B cell (primary cell): ENCODE data around the gene CPLANE2. TPM values are rescaled to one million over a fixed set of nuclear protein-coding genes. Genes with fewer than 3 reads are reported as not detected.

ENCODE experiments used
- ATAC-seq: fragments of 200-7000 bp; cut with Tn5 transposase; one replicate; pipeline ENCODE4 v1.10.0; 2021; ENCODE audit warnings: low read depth, mild to moderate bottlenecking, moderate number of reproducible peaks, moderate library complexity
- CTCF ChIA-PET: fragments of 350-600 bp; sonication (Branson Sonifier 250); formaldehyde crosslinking; loops from one replicate; lab custom pipeline; 2021; ENCODE audit warnings: antibody characterized with exemption, inconsistent platforms; lab: Charles Lee
- POLR2A ChIA-PET: fragments of 350-600 bp; sonication (Branson Sonifier 250); formaldehyde crosslinking; loops from one replicate; lab custom pipeline; 2021; ENCODE audit warnings: antibody characterized with exemption; lab: Charles Lee
- DNase-seq: peaks from one replicate; pipeline ENCODE4 v3.0.0; 2013
- H2AFZ ChIP-seq: 2 replicates; pipeline ENCODE4 v1.6.1; 2012; ENCODE audit warnings: mild to moderate bottlenecking, low read depth, low read length; ENCODE audit not compliant: insufficient read depth, poor library complexity, severe bottlenecking
- H3K27ac ChIP-seq, 2 donors: 1 replicate in 1 of 2; 2 replicates in 1 of 2; pipeline ENCODE4 v1.5.1; 2012 to 2013; ENCODE audit warnings: low read length in 2 of 2, mild to moderate bottlenecking in 2 of 2, moderate library complexity in 1 of 2
- H3K27me3 ChIP-seq, 4 experiments: fragments of 200-600 bp in 1 of 4; sonication (generic) in 1 of 4; replicated peaks in 1 of 4; 1 replicate in 2 of 4; 2 replicates in 2 of 4; pipeline versions ENCODE4 v1.6.1 to v1.7.0; 2013 to 2016; ENCODE audit warnings: low read length in 3 of 4, mild to moderate bottlenecking in 2 of 4, mixed read lengths in 1 of 4, moderate library complexity in 1 of 4; ENCODE audit not compliant: insufficient read depth in 4 of 4, control insufficient read depth in 3 of 4; ENCODE audit errors: control extremely low read depth in 1 of 4
- H3K36me3 ChIP-seq, 2 experiments: replicated peaks in 1 of 2; 1 replicate in 1 of 2; 2 replicates in 1 of 2; pipeline versions ENCODE4 v1.6.1 to v1.7.1; 2013; ENCODE audit warnings: low read length in 1 of 2; ENCODE audit not compliant: insufficient read depth in 2 of 2, control insufficient read depth in 1 of 2; ENCODE audit errors: control extremely low read depth in 1 of 2, extremely low read depth in 1 of 2
- H3K4me1 ChIP-seq, 2 donors: fragments of 200-600 bp in 1 of 2; sonication (generic) in 1 of 2; 1 replicate in 1 of 2; 2 replicates in 1 of 2; pipeline versions ENCODE4 v1.5.1 to v1.6.1; 2013 to 2017; ENCODE audit warnings: low read length in 2 of 2; ENCODE audit not compliant: control insufficient read depth in 2 of 2, insufficient read depth in 2 of 2
- H3K4me2 ChIP-seq: replicated peaks from 2 replicates; pipeline ENCODE3; 2012; ENCODE audit warnings: mild to moderate bottlenecking, low read depth, low read length; ENCODE audit not compliant: poor library complexity, severe bottlenecking
- H3K4me3 ChIP-seq, 5 experiments: fragments of 200-600 bp in 1 of 5; sonication (generic) in 1 of 5; 1 replicate in 3 of 5; 2 replicates in 2 of 5; pipeline versions ENCODE4 v1.5.1 to v1.7.0; 2011 to 2016; ENCODE audit warnings: low read length in 4 of 5, mild to moderate bottlenecking in 4 of 5, low read depth in 2 of 5, control low read depth in 1 of 5, moderate library complexity in 1 of 5; ENCODE audit not compliant: insufficient read depth in 1 of 5; ENCODE audit errors: control extremely low read depth in 1 of 5, extremely low read depth in 1 of 5
- H3K79me2 ChIP-seq: fragments of 200-600 bp; sonication (generic); one replicate; pipeline ENCODE4 v1.6.0; 2016; ENCODE audit warnings: low read length; ENCODE audit not compliant: control insufficient read depth, insufficient read depth
- H3K9ac ChIP-seq: fragments of 200-600 bp; sonication (generic); 2 replicates; pipeline ENCODE4 v1.6.1; 2017; ENCODE audit warnings: mild to moderate bottlenecking, low read length, moderate library complexity
- H3K9me3 ChIP-seq, 3 donors: one replicate each; pipeline versions ENCODE4 v1.6.1 to v1.7.1; 2013; ENCODE audit warnings: low read length in 2 of 3; ENCODE audit not compliant: control insufficient read depth in 2 of 3, insufficient read depth in 1 of 3; ENCODE audit errors: control extremely low read depth in 1 of 3
- H4K20me1 ChIP-seq: 2 replicates; pipeline ENCODE4 v1.6.0; 2012; ENCODE audit warnings: mild to moderate bottlenecking, low read length; ENCODE audit not compliant: insufficient read depth, control insufficient read depth, poor library complexity, severe bottlenecking
- H3K27ac Mint-ChIP-seq: one replicate; pipeline ENCODE4 v1.8.0; 2021; ENCODE audit warnings: mixed read lengths
- H3K27me3 Mint-ChIP-seq: one replicate; pipeline ENCODE4 v1.8.0; 2021; ENCODE audit warnings: mixed read lengths
- H3K4me1 Mint-ChIP-seq: one replicate; pipeline ENCODE4 v1.8.0; 2021; ENCODE audit warnings: mixed read lengths
- H3K4me3 Mint-ChIP-seq: one replicate; pipeline ENCODE4 v1.8.0; 2021; ENCODE audit warnings: mixed read lengths
- H3K9me3 Mint-ChIP-seq: one replicate; pipeline ENCODE4 v1.8.0; 2022; ENCODE audit warnings: mixed read lengths; ENCODE audit not compliant: insufficient read depth
- CTCF ChIP-seq: fragments of 200-600 bp; IDR thresholded peaks from one replicate; pipeline ENCODE4 v1.8.0; 2022; ENCODE audit warnings: antibody characterized with exemption, mild to moderate bottlenecking
- EZH2 ChIP-seq: IDR thresholded peaks from 2 replicates; pipeline ENCODE4 v1.6.1; 2012; ENCODE audit warnings: borderline replicate concordance, low read depth, mild to moderate bottlenecking, moderate library complexity, low read length; ENCODE audit not compliant: insufficient read depth, poor library complexity, severe bottlenecking
- WGBS: methylation state at CpG from one replicate; pipeline ENCODE4 v1.1.5; 2013; ENCODE audit warnings: missing lambda C conversion rate; ENCODE audit not compliant: insufficient coverage; 5-methylcytosine and 5-hydroxymethylcytosine counted together
- intact Hi-C: fragments of 100-400 bp; cut with micrococcal nuclease; formaldehyde crosslinking; loops from one replicate; pipeline ENCODE4 v1.10.0; 2022
- polyA plus RNA-seq: library from polyadenylated mRNA; depleted of rRNA; stranded (reverse); fragments of >200 nt; gene quantifications from 2 replicates; pipeline ENCODE4 v1.2.3, GENCODE V29; 2012
- total RNA-seq, 2 donors: library from RNA; stranded (reverse); fragments of 120-200 nt in 1 of 2; gene quantifications; 1 replicate in 1 of 2; 2 replicates in 1 of 2; pipeline versions ENCODE4 v1.2.3 to v1.2.4, GENCODE V29; 2013 to 2022

The CPLANE2 gene
- total and polyA plus RNA-seq, 2 donors (not counting 1 experiment from before 2014, with no cell fraction given): 5.7 to 11.1 TPM

- H3K9ac ChIP-seq: no peak overlapping the region
- no peak overlapping the region for H3K4me2 ChIP-seq
- H3K36me3 ChIP-seq: no peaks in the 10 kb centered on the region
- intact Hi-C loops: no loop called here
- Mint-ChIP-seq H3K27me3 (peaks cover 17% of the 10 kb centered on the region), H3K9me3 (no peaks in the 10 kb centered on the region), H3K4me3 (no peak overlapping the region), H3K4me1 (peaks cover 2% of the 10 kb centered on the region), H3K27ac (no peak overlapping the region)
- ChIA-PET CTCF (interaction anchor here (12.1 kb wide), 1 partner anchor 104 kb away, joined by 237 read pairs; no protein-coding TSS in a partner anchor), POLR2A (no interaction called here)
- 81% methylated on average over 19 of the region's 19 CpGs for WGBS
- no peak overlapping the region for H3K4me3 ChIP-seq
- peaks cover 0 to 16% (median 3%) of the 10 kb centered on the region in 4 experiments for H3K27me3 ChIP-seq
- H3K27ac ChIP-seq: no peak overlapping the region
- no peaks in the 10 kb centered on the region for H3K9me3 ChIP-seq
- DNase-seq (no peak), ATAC-seq (no peak)
- no peak overlapping the region for H2AFZ ChIP-seq
- no peaks in the 10 kb centered on the region for H3K79me2 ChIP-seq
- peaks cover 5 to 7% of the 10 kb centered on the region in 2 donors for H3K4me1 ChIP-seq
- TF ChIP-seq EZH2: no peak
- no peak for TF ChIP-seq CTCF
- H4K20me1 ChIP-seq: no peaks in the 10 kb centered on the region
These were observed 53.0 kb downstream of the CPLANE2 start for GRCh38 chr1:16183765-16184556.

- POLR2A ChIA-PET: no interaction called here
- Mint-ChIP-seq H3K4me1 (peaks cover 2% of the 10 kb centered on the region), H3K27me3 (peaks cover 18% of the 10 kb centered on the region), H3K9me3 (no peaks in the 10 kb centered on the region), H3K4me3 (no peak overlapping the region), H3K27ac (no peak overlapping the region)
- Histone ChIP-seq H3K4me3 (no peak overlapping the region), H3K4me2 (no peak overlapping the region), H3K9me3 (no peaks in the 10 kb centered on the region), H3K27me3 (peaks cover 0 to 9% (median under 1%) of the 10 kb centered on the region in 4 experiments), H3K79me2 (no peaks in the 10 kb centered on the region), H3K36me3 (no peaks in the 10 kb centered on the region), H3K4me1 (peaks cover 5 to 7% of the 10 kb centered on the region in 2 donors), H3K9ac (no peak overlapping the region), H3K27ac (no peak overlapping the region), H2AFZ (no peak overlapping the region), H4K20me1 (no peaks in the 10 kb centered on the region)
- DNase-seq (no peak), ATAC-seq (no peak)
- 90% methylated on average over 13 of the region's 13 CpGs for WGBS
- CTCF ChIA-PET: interaction anchor here (12.1 kb wide), 1 partner anchor 103 kb away, joined by 237 read pairs; no protein-coding TSS in a partner anchor
- intact Hi-C loops: no loop called here
- TF ChIP-seq CTCF: no peak
- TF ChIP-seq EZH2: no peak
These were observed 53.8 kb downstream of the CPLANE2 start for GRCh38 chr1:16183179-16183578.
